Measurements from ENCODE around the gene MCOLN1. TPM values are rescaled to one million over a fixed set of nuclear protein-coding genes. Genes with fewer than 3 reads are reported as not detected.

Gene MCOLN1
- total and polyA plus RNA-seq, 9 of the 15 experiments (the other 6 are each of a cell fraction or from before 2014, with no cell fraction given), result 0.25 to 15.4 (median 7.1) TPM

DNA sequence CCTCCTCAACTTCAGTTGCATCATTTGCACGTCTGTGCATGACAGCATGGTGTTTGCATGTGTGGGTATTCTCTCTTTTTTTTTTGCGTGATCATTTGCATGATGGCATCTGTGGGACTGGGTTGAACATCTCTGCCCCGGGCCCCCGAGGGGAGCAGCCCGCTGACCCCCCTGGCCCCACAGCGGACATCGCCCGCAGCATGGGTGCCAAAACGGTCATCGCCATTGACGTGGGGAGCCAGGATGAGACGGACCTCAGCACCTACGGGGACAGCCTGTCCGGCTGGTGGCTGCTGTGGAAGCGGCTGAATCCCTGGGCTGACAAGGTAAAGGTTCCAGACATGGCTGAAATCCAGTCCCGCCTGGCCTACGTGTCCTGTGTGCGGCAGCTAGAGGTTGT is 36.2 kb downstream of the MCOLN1 start:
- in situ Hi-C loops (cut with MboI), result no loop called here
- Histone ChIP-seq H3K9me3 (replicated peaks; ENCODE audit: control insufficient read depth, insufficient read depth, low read depth, low read length) (no peaks in the 10 kb centered on the region), H3K4me2 (ENCODE audit: insufficient read depth, low read length) (no peak overlapping the region), H3K27ac (ENCODE audit: extremely low read depth, low read depth, low read length) (no peak overlapping the region), H3K4me3 (no peak overlapping the region), H3K9me1 (ENCODE audit: control insufficient read depth, insufficient read depth, low read length) (no peaks in the 10 kb centered on the region), H3K79me2 (ENCODE audit: control insufficient read depth, insufficient read depth, low read length) (no peaks in the 10 kb centered on the region), H3K4me1 (replicated peaks in 1 of 2; ENCODE audit: control insufficient read depth in 2 of 2, insufficient read depth in 2 of 2, low read length in 2 of 2) (peaks cover 0 to 25% of the 10 kb centered on the region in 2 experiments; a peak in 2 of 5 replicates), H2AFZ (ENCODE audit: low read depth, low read length) (no peak overlapping the region), H3K9ac (ENCODE audit: insufficient read depth in 1 of 2, low read depth in 2 of 2, low read length in 2 of 2) (no peak overlapping the region), H3K27me3 (ENCODE audit: control insufficient read depth in 2 of 2, insufficient read depth in 2 of 2, low read length in 2 of 2) (no peaks in the 10 kb centered on the region; a peak in 1 of 5 replicates), H4K20me1 (replicated peaks; ENCODE audit: control insufficient read depth, insufficient read depth, low read length) (peaks cover 3% of the 10 kb centered on the region), H3K36me3 (ENCODE audit: control insufficient read depth, insufficient read depth, low read length) (peaks cover 13% of the 10 kb centered on the region; the same call in 1 of the 3 replicates)
- WGBS (ENCODE audit: insufficient coverage, low coverage, missing lambda C conversion rate), result 87% methylated on average over 17 of the region's 18 CpGs
- intact Hi-C loops (cut with micrococcal nuclease), result no loop called here
- POLR2A ChIA-PET, result no interaction called here
- no TSS peak for BruUV-seq (replicated peaks)
- FAIRE-seq (no peak), ATAC-seq (no peak), DNase-seq (ENCODE audit: extremely low read depth in 1 of 4, low spot score in 3 of 4) (no peak)
- CTCF ChIA-PET (ENCODE audit: low intra/inter-chr PET ratio), result no interaction called here
- TF ChIP-seq FUS (optimal IDR thresholded peaks at IDR 0.05; ENCODE audit: low read depth, low read length) (no peak), ZNF561 (CRISPR knock-in tag; conservative IDR thresholded peaks at IDR 0.05) (no peak), ZNF232 (CRISPR knock-in tag; IDR thresholded peaks at IDR 0.05) (no peak), PHB (CRISPR knock-in tag; IDR thresholded peaks at IDR 0.05) (no peak), GTF2A2 (tag; IDR thresholded peaks at IDR 0.05) (no peak), ZNF324 (CRISPR knock-in tag; IDR thresholded peaks at IDR 0.05) (no peak), PTRF (tag; IDR thresholded peaks at IDR 0.05) (no peak), ZNF830 (CRISPR knock-in tag; IDR thresholded peaks at IDR 0.05) (no peak), TEAD2 (tag; IDR thresholded peaks at IDR 0.05) (no peak)
- TF ChIP-seq, protein P1, sequence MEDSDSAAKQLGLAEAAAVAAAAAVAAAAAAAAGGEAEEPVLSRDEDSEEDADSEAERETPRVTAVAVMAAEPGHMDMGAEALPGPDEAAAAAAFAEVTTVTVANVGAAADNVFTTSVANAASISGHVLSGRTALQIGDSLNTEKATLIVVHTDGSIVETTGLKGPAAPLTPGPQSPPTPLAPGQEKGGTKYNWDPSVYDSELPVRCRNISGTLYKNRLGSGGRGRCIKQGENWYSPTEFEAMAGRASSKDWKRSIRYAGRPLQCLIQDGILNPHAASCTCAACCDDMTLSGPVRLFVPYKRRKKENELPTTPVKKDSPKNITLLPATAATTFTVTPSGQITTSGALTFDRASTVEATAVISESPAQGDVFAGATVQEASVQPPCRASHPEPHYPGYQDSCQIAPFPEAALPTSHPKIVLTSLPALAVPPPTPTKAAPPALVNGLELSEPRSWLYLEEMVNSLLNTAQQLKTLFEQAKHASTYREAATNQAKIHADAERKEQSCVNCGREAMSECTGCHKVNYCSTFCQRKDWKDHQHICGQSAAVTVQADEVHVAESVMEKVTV (CRISPR knock-in tag; IDR thresholded peaks at IDR 0.05), result no peak
- TF ChIP-seq, protein P2, sequence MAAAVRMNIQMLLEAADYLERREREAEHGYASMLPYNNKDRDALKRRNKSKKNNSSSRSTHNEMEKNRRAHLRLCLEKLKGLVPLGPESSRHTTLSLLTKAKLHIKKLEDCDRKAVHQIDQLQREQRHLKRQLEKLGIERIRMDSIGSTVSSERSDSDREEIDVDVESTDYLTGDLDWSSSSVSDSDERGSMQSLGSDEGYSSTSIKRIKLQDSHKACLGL (CRISPR knock-in tag; IDR thresholded peaks at IDR 0.05; ENCODE audit: borderline replicate concordance, poor library complexity, severe bottlenecking), result no peak
- TF ChIP-seq, protein P3, sequence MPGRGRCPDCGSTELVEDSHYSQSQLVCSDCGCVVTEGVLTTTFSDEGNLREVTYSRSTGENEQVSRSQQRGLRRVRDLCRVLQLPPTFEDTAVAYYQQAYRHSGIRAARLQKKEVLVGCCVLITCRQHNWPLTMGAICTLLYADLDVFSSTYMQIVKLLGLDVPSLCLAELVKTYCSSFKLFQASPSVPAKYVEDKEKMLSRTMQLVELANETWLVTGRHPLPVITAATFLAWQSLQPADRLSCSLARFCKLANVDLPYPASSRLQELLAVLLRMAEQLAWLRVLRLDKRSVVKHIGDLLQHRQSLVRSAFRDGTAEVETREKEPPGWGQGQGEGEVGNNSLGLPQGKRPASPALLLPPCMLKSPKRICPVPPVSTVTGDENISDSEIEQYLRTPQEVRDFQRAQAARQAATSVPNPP (IDR thresholded peaks at IDR 0.05; ENCODE audit: borderline replicate concordance, insufficient read depth, insufficient read length), result no peak
- TF ChIP-seq, protein P4, sequence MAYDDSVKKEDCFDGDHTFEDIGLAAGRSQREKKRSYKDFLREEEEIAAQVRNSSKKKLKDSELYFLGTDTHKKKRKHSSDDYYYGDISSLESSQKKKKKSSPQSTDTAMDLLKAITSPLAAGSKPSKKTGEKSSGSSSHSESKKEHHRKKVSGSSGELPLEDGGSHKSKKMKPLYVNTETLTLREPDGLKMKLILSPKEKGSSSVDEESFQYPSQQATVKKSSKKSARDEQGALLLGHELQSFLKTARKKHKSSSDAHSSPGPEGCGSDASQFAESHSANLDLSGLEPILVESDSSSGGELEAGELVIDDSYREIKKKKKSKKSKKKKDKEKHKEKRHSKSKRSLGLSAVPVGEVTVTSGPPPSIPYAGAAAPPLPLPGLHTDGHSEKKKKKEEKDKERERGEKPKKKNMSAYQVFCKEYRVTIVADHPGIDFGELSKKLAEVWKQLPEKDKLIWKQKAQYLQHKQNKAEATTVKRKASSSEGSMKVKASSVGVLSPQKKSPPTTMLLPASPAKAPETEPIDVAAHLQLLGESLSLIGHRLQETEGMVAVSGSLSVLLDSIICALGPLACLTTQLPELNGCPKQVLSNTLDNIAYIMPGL (CRISPR knock-in tag; IDR thresholded peaks at IDR 0.05), result no peak
- TF ChIP-seq, protein P5, sequence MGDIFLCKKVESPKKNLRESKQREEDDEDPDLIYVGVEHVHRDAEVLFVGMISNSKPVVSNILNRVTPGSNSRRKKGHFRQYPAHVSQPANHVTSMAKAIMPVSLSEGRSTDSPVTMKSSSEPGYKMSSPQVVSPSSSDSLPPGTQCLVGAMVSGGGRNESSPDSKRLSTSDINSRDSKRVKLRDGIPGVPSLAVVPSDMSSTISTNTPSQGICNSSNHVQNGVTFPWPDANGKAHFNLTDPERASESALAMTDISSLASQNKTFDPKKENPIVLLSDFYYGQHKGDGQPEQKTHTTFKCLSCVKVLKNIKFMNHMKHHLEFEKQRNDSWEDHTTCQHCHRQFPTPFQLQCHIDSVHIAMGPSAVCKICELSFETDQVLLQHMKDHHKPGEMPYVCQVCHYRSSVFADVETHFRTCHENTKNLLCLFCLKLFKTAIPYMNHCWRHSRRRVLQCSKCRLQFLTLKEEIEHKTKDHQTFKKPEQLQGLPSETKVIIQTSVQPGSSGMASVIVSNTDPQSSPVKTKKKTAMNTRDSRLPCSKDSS (IDR thresholded peaks at IDR 0.05; ENCODE audit: low read depth, partially characterized antibody), result no peak
- TF ChIP-seq, protein P6, sequence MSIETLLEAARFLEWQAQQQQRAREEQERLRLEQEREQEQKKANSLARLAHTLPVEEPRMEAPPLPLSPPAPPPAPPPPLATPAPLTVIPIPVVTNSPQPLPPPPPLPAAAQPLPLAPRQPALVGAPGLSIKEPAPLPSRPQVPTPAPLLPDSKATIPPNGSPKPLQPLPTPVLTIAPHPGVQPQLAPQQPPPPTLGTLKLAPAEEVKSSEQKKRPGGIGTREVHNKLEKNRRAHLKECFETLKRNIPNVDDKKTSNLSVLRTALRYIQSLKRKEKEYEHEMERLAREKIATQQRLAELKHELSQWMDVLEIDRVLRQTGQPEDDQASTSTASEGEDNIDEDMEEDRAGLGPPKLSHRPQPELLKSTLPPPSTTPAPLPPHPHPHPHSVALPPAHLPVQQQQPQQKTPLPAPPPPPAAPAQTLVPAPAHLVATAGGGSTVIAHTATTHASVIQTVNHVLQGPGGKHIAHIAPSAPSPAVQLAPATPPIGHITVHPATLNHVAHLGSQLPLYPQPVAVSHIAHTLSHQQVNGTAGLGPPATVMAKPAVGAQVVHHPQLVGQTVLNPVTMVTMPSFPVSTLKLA (conservative IDR thresholded peaks at IDR 0.05), result no peak

Measured in K562 (cell line).